Measurements from ENCODE around the gene UBB. TPM values are rescaled to one million over a fixed set of nuclear protein-coding genes. Genes with fewer than 3 reads are reported as not detected.

Gene UBB
- total RNA-seq (2014; rRNA removed; shearing (Covaris generic)) (2,854 and 2,972 TPM in 2 replicates), total RNA-seq (2022) (1,291 and 1,479 TPM in 2 replicates), Bru-seq, nascent RNA (percentile 98 among the genes with signal in this experiment), BruChase-seq, experiment 1, labeled RNA remaining after a 6-hour chase (percentile 99 among the genes with signal in this experiment), BruChase-seq, experiment 2, labeled RNA remaining after a 2-hour chase (percentile 99 among the genes with signal in this experiment)
- long read RNA-seq, transcript UBB-202 (2 exons, 1,014 nt), result minor isoform, 29 of 1,181 reads
- long read RNA-seq, transcript UBB-203 (2 exons, 1,012 nt), result minor isoform, 80 of 1,181 reads
- long read RNA-seq, transcript UBB-201 (2 exons, 1,225 nt), result major isoform, 1,040 of 1,181 reads
- long read RNA-seq, partial matches to known transcripts, result 16 of 1,181 reads
- long read RNA-seq, other reads (novel, unspliced or antisense), result 15 of 1,181 reads

GRCh38 chr17:16380640-16381495 lies at the start of gene UBB:
TSS of gene UBB (plus strand) at chr17:16381091. CDS start at chr17:16381908, 817 bp downstream.
- H3K4me2 ChIP-seq (ENCODE audit: low read length), result peak within 1 kb of the TSS; percentile 88
- peak within 1 kb of the TSS; percentile 75 for H2AFZ ChIP-seq (ENCODE audit: low read length)
- H3K4me1 ChIP-seq (ENCODE audit: insufficient read depth, low read length, poor library complexity, severe bottlenecking), result peaks cover 30% of the 10 kb centered on the region
- intact Hi-C loops (cut with micrococcal nuclease; ENCODE audit: unreplicated experiment), result loop anchor here (2.0 kb wide), 3 partner anchors 28 to 164 kb away; partner anchors contain the start of genes CENPV and PIGL
- DNase-seq (ENCODE audit: low spot score), result peak; percentile 98
- ChIA-PET POLR2A (interaction anchor here (0.6 to 1.3 kb wide), 10 partner anchors 11 to 576 kb away, joined by 3 to 10 read pairs (median 3); partner anchors contain the start of gene TRPV2), CTCF (ENCODE audit: unreplicated experiment) (interaction anchor here (1.0 kb wide), 1 partner anchor 17 kb away, joined by 4 read pairs; no protein-coding TSS in a partner anchor)
- no peaks in the 10 kb centered on the region for H3K9me3 ChIP-seq (ENCODE audit: low read length)
- no peaks in the 10 kb centered on the region for H3K9me2 ChIP-seq (ENCODE audit: insufficient read depth, low read length)
- H3K79me2 ChIP-seq (ENCODE audit: insufficient read depth, low read depth, low read length), result peaks cover 33% of the 10 kb centered on the region
- H3K4me3 ChIP-seq (ENCODE audit: low read depth, low read length, poor library complexity, severe bottlenecking), result peak within 1 kb of the TSS; percentile 94
- peaks cover 14% of the 10 kb centered on the region; the same call in 1 of the 2 replicates for H4K20me1 ChIP-seq (ENCODE audit: insufficient read depth, low read length)
- TF ChIP-seq CTCF (conservative IDR thresholded peaks at IDR 0.05; ENCODE audit: low read length) (peak; percentile 42), EZH2phosphoT487 (IDR thresholded peaks at IDR 0.05; ENCODE audit: borderline replicate concordance, low read depth, low read length) (no peak)
- BruUV-seq (replicated peaks), result no TSS peak
- H3K27ac ChIP-seq (ENCODE audit: low read depth, low read length, poor library complexity, severe bottlenecking), result peak within 1 kb of the TSS; percentile 73
- H3K36me3 ChIP-seq (ENCODE audit: insufficient read depth, low read length), result peaks cover 30% of the 10 kb centered on the region

- H3K4me1 ChIP-seq (ENCODE audit: insufficient read depth, low read length, poor library complexity, severe bottlenecking), result peaks cover 6% of the 10 kb centered on the region
- no peaks in the 10 kb centered on the region for H4K20me1 ChIP-seq (ENCODE audit: insufficient read depth, low read length)
- H3K27ac ChIP-seq (ENCODE audit: low read depth, low read length, poor library complexity, severe bottlenecking), result no peak overlapping the region
- no peak overlapping the region for H3K4me2 ChIP-seq (ENCODE audit: low read length)
- H3K9me3 ChIP-seq (ENCODE audit: low read length), result no peaks in the 10 kb centered on the region
- no peak for DNase-seq (ENCODE audit: low spot score)
- intact Hi-C loops (cut with micrococcal nuclease; ENCODE audit: unreplicated experiment), result no loop called here
- H3K36me3 ChIP-seq (ENCODE audit: insufficient read depth, low read length), result peaks cover 25% of the 10 kb centered on the region
- no peak overlapping the region for H3K4me3 ChIP-seq (ENCODE audit: low read depth, low read length, poor library complexity, severe bottlenecking)
- H2AFZ ChIP-seq (ENCODE audit: low read length), result no peak overlapping the region
- no peaks in the 10 kb centered on the region for H3K79me2 ChIP-seq (ENCODE audit: insufficient read depth, low read depth, low read length)
- TF ChIP-seq EZH2phosphoT487 (IDR thresholded peaks at IDR 0.05; ENCODE audit: borderline replicate concordance, low read depth, low read length) (no peak), CTCF (conservative IDR thresholded peaks at IDR 0.05; ENCODE audit: low read length) (no peak)
- BruUV-seq (replicated peaks), result no TSS peak
- H3K9me2 ChIP-seq (ENCODE audit: insufficient read depth, low read length), result no peaks in the 10 kb centered on the region
- POLR2A ChIA-PET, result interaction anchor here (0.6 kb wide), 2 partner anchors 13 to 204 kb away, joined by 3 to 4 read pairs; no protein-coding TSS in a partner anchor
- CTCF ChIA-PET (ENCODE audit: unreplicated experiment), result no interaction called here
These were observed 42.5 kb upstream of the UBB start for GRCh38 chr17:16338391-16338790.
